ENCODE data around the gene POPDC2. TPM values are rescaled to one million over a fixed set of nuclear protein-coding genes. Genes with fewer than 3 reads are reported as not detected.
A peak's percentile ranks its signal among the peaks of the same experiment; 100 is the strongest.

POPDC2 gene
- total RNA-seq, 1 donor from 2014 or later: not detected

GRCh38 chr3:119700269-119700919 is 40.0 kb upstream of the POPDC2 start:
- H3K36me3 ChIP-seq (ENCODE audit: control insufficient read depth, insufficient read depth, low read length): no peaks in the 10 kb centered on the region
- no peak for TF ChIP-seq CTCF (IDR thresholded peaks at IDR 0.05; ENCODE audit: insufficient read depth, low read length, severe bottlenecking)
- H3K27me3 ChIP-seq (ENCODE audit: control insufficient read depth, insufficient read depth, low read length): peaks cover 4% of the 10 kb centered on the region
- DNase-seq (ENCODE audit: low read depth) (peak; percentile 65), FAIRE-seq (no peak)
- H3K4me3 ChIP-seq (ENCODE audit: low read depth, low read length): no peak overlapping the region

GRCh38 chr3:119697394-119697793 is 37.0 kb upstream of the POPDC2 start:
- no peaks in the 10 kb centered on the region for H3K27me3 ChIP-seq (ENCODE audit: control insufficient read depth, insufficient read depth, low read length)
- no peak for TF ChIP-seq CTCF (IDR thresholded peaks at IDR 0.05; ENCODE audit: insufficient read depth, low read length, severe bottlenecking)
- DNase-seq (ENCODE audit: low read depth): no peak
- H3K4me3 ChIP-seq (ENCODE audit: low read depth, low read length): no peak overlapping the region
- H3K36me3 ChIP-seq (ENCODE audit: control insufficient read depth, insufficient read depth, low read length): no peaks in the 10 kb centered on the region
- FAIRE-seq: no peak

DNA sequence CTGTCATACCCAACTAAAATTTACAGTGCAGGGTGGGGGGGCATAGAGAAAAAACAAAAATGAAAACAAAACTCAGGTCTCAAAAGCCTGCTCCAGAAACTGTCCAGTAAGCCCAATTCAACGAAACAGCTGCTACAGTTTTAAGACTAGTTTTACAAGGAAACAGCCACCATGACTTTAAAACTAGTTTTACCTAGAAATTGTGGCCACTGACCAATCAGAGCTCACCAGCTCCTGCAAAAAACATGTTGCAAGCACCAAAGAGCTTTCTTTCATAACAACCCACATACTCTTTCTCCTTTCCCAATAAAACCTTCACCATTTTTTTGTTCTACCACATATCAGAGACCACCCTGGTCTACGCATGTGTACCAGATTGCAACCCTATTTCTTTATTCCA is 35.1 kb upstream of the POPDC2 start:
- H3K27me3 ChIP-seq (ENCODE audit: control insufficient read depth, insufficient read depth, low read length): no peaks in the 10 kb centered on the region
- no peak for FAIRE-seq
- DNase-seq (ENCODE audit: low read depth): no peak
- H3K4me3 ChIP-seq (ENCODE audit: low read depth, low read length): no peak overlapping the region
- no peaks in the 10 kb centered on the region for H3K36me3 ChIP-seq (ENCODE audit: control insufficient read depth, insufficient read depth, low read length)
- no peak for TF ChIP-seq CTCF (IDR thresholded peaks at IDR 0.05; ENCODE audit: insufficient read depth, low read length, severe bottlenecking)

- peak; percentile 31 for TF ChIP-seq CTCF (IDR thresholded peaks at IDR 0.05; ENCODE audit: insufficient read depth, low read length, severe bottlenecking)
Measured at GRCh38 chr3:119690043-119690656, 29.8 kb upstream of the POPDC2 start.

GRCh38 chr3:119683421-119683820 is 23.0 kb upstream of the POPDC2 start:
- Histone ChIP-seq H3K27me3 (ENCODE audit: control insufficient read depth, insufficient read depth, low read length) (no peaks in the 10 kb centered on the region), H3K4me3 (ENCODE audit: low read depth, low read length) (no peak overlapping the region), H3K36me3 (ENCODE audit: control insufficient read depth, insufficient read depth, low read length) (no peaks in the 10 kb centered on the region)
- DNase-seq (ENCODE audit: low read depth) (no peak), FAIRE-seq (no peak)
- no peak for TF ChIP-seq CTCF (IDR thresholded peaks at IDR 0.05; ENCODE audit: insufficient read depth, low read length, severe bottlenecking)

More at GRCh38 chr3:119690043-119690656, 29.8 kb upstream of the POPDC2 start:
- no peaks in the 10 kb centered on the region for H3K36me3 ChIP-seq (ENCODE audit: control insufficient read depth, insufficient read depth, low read length)
- H3K27me3 ChIP-seq (ENCODE audit: control insufficient read depth, insufficient read depth, low read length): no peaks in the 10 kb centered on the region
- peak; percentile 40 for DNase-seq (ENCODE audit: low read depth)
- no peak overlapping the region for H3K4me3 ChIP-seq (ENCODE audit: low read depth, low read length)
- no peak for FAIRE-seq

All from bronchial epithelial cell (primary cell).